OCI-LY7 (cell line): Measurements from ENCODE around the gene SMARCB1.

Experiments
- EZH2phosphoT487 ChIP-seq: fragments of 200-600 bp; sonication (generic); IDR thresholded peaks from 2 replicates; pipeline ENCODE4 v1.6.1; 2018; ENCODE audit warnings: low read depth, borderline replicate concordance, mild to moderate bottlenecking, mixed run types, antibody characterized with exemption, low read length, moderate library complexity, mixed read lengths
- TF ChIP-seq, protein P1 (sequence below): fragments of 200-600 bp; sonication (generic); conservative IDR thresholded peaks from 2 replicates; pipeline ENCODE4 v1.5.1; 2014; ENCODE audit warnings: mild to moderate bottlenecking, antibody characterized with exemption, low read length, moderate library complexity, mixed read lengths

DNA sequence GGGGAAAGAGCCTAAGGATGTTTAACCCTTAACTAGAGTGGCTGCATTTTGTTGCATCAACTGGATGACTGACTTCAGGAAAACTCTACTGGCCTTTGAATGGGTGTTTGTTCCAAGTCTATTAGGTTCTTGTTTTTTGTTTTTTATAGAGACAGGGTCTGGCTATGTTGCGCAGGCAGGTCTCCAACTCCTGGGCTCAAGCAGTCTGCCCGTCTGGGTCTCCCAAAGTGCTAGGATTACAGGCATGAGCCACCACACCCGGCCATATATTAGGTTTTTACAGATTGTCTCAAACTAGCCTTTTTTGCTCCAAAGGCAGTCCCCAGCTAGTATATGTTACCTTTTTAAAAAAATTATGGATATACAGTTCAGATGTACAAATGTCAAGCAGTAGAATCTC, 1.1 kb downstream of the SMARCB1 start:
- TF ChIP-seq, protein P1, sequence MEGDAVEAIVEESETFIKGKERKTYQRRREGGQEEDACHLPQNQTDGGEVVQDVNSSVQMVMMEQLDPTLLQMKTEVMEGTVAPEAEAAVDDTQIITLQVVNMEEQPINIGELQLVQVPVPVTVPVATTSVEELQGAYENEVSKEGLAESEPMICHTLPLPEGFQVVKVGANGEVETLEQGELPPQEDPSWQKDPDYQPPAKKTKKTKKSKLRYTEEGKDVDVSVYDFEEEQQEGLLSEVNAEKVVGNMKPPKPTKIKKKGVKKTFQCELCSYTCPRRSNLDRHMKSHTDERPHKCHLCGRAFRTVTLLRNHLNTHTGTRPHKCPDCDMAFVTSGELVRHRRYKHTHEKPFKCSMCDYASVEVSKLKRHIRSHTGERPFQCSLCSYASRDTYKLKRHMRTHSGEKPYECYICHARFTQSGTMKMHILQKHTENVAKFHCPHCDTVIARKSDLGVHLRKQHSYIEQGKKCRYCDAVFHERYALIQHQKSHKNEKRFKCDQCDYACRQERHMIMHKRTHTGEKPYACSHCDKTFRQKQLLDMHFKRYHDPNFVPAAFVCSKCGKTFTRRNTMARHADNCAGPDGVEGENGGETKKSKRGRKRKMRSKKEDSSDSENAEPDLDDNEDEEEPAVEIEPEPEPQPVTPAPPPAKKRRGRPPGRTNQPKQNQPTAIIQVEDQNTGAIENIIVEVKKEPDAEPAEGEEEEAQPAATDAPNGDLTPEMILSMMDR: no peak
- no peak for TF ChIP-seq EZH2phosphoT487
